Left ventricle myocardium inferior (tissue), 1 donor: ENCODE measurements around the gene FYB2. TPM values are rescaled to one million over a fixed set of nuclear protein-coding genes. Genes with fewer than 3 reads are reported as not detected.

Source experiments
- DNase-seq: peaks from one replicate; pipeline ENCODE4 v3.0.0-alpha.2; 2020
- H3K27ac ChIP-seq: fragments of 200-600 bp; replicated peaks from 2 replicates; pipeline ENCODE4 v1.8.0; 2021
- H3K27me3 ChIP-seq: fragments of 200-600 bp; 2 replicates; pipeline ENCODE4 v1.8.0; 2021; ENCODE audit warnings: low read depth
- H3K36me3 ChIP-seq: fragments of 200-600 bp; 2 replicates; pipeline ENCODE4 v1.8.0; 2021
- H3K4me1 ChIP-seq: fragments of 200-600 bp; 2 replicates; pipeline ENCODE4 v1.8.0; 2021
- H3K4me3 ChIP-seq: fragments of 200-600 bp; 2 replicates; pipeline ENCODE4 v1.8.0; 2021; ENCODE audit warnings: mild to moderate bottlenecking, moderate library complexity
- H3K9me3 ChIP-seq: fragments of 200-600 bp; replicated peaks from 2 replicates; pipeline ENCODE4 v1.8.0; 2021
- intact Hi-C: fragments of 100-400 bp; cut with micrococcal nuclease; formaldehyde crosslinking; loops from one replicate; pipeline ENCODE4 v1.11.0; 2022
- total RNA-seq: library from RNA; stranded (reverse); fragmentation: NEBNext Ultra II Directional; extraction: Animal tissue kit (Norgen Biotek cat#: 25700); gene quantifications from one replicate; pipeline ENCODE4 v1.2.1, GENCODE V29; 2021
- TF ChIP-seq, protein P1 (sequence below): fragments of 200-600 bp; IDR thresholded peaks from 2 replicates; pipeline ENCODE4 v1.8.0; 2021; ENCODE audit warnings: antibody characterized with exemption, mild to moderate bottlenecking, borderline replicate concordance
- donor health status: DM: no; HTN: yes; CAD: no; lungs with severe emphysema.

Gene FYB2
- total RNA-seq, 1 donor from 2014 or later, result 5.7 TPM

DNA sequence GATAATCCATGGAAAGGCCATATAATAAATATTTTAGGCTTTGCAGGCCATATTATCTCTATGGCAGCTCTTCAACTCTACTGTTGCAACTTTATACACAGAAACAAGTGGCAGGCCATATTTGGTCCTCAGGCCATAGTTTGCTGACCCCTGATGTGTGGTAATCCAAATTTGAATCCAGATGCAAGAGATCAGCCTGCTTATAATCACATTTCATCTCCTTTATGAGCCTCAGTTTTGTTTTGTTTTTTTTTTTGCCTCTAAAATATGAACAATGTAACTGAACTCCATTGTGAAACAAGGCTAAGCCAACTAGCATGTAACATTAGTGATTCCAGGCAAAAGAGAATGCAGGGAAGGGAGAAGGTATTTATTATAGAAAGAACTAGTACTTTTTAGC is 92.5 kb downstream of the FYB2 start:
- Histone ChIP-seq H3K27ac (no peak overlapping the region), H3K9me3 (no peaks in the 10 kb centered on the region), H3K27me3 (no peaks in the 10 kb centered on the region), H3K4me1 (no peaks in the 10 kb centered on the region), H3K36me3 (no peaks in the 10 kb centered on the region), H3K4me3 (no peak overlapping the region)
- intact Hi-C loops, result no loop called here
- TF ChIP-seq, protein P1, sequence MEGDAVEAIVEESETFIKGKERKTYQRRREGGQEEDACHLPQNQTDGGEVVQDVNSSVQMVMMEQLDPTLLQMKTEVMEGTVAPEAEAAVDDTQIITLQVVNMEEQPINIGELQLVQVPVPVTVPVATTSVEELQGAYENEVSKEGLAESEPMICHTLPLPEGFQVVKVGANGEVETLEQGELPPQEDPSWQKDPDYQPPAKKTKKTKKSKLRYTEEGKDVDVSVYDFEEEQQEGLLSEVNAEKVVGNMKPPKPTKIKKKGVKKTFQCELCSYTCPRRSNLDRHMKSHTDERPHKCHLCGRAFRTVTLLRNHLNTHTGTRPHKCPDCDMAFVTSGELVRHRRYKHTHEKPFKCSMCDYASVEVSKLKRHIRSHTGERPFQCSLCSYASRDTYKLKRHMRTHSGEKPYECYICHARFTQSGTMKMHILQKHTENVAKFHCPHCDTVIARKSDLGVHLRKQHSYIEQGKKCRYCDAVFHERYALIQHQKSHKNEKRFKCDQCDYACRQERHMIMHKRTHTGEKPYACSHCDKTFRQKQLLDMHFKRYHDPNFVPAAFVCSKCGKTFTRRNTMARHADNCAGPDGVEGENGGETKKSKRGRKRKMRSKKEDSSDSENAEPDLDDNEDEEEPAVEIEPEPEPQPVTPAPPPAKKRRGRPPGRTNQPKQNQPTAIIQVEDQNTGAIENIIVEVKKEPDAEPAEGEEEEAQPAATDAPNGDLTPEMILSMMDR, result no peak
- DNase-seq, result no peak

DNA sequence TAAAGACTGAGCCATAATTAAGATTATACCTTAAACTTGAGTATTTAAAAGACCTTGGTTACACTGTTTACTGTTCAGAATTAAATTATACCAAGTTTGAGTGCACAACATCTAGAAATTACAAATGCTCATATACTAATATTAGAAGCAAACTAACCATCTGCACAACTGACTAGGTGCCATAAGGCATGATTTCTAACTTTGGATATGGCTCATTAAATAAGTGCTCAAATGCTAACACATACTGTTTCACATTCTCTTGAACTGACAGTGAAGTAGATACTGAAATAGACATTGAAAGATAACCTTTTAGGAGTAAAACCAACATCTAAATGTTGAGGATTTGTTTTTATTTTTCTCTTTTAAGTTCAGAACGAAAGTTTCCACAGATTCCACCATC is 100.0 kb downstream of the FYB2 start:
- Histone ChIP-seq H3K4me1 (peaks cover 6% of the 10 kb centered on the region), H3K27ac (no peak overlapping the region), H3K36me3 (no peaks in the 10 kb centered on the region), H3K4me3 (no peak overlapping the region), H3K9me3 (no peaks in the 10 kb centered on the region), H3K27me3 (no peaks in the 10 kb centered on the region)
- intact Hi-C loops, result no loop called here
- TF ChIP-seq, protein P1, result no peak
- DNase-seq, result no peak

GRCh38 chr1:56715156-56715555 is 104.0 kb downstream of the FYB2 start:
- intact Hi-C loops, result no loop called here
- TF ChIP-seq, protein P1, result no peak
- no peak for DNase-seq

GRCh38 chr1:56713112-56713511 is 106.1 kb downstream of the FYB2 start:
- no peak for DNase-seq
- no peaks in the 10 kb centered on the region for H3K36me3 ChIP-seq
- H3K27me3 ChIP-seq, result no peaks in the 10 kb centered on the region
- intact Hi-C loops, result no loop called here
- TF ChIP-seq, protein P1, result no peak
- peaks cover 9% of the 10 kb centered on the region for H3K4me1 ChIP-seq
- no peak overlapping the region for H3K27ac ChIP-seq
- no peaks in the 10 kb centered on the region for H3K9me3 ChIP-seq
- no peak overlapping the region for H3K4me3 ChIP-seq

More at GRCh38 chr1:56715156-56715555, 104.0 kb downstream of the FYB2 start:
- Histone ChIP-seq H3K4me3 (no peak overlapping the region), H3K9me3 (no peaks in the 10 kb centered on the region), H3K4me1 (peaks cover 7% of the 10 kb centered on the region), H3K27ac (no peak overlapping the region), H3K27me3 (no peaks in the 10 kb centered on the region), H3K36me3 (no peaks in the 10 kb centered on the region)

GRCh38 chr1:56712150-56712549 is 107.1 kb downstream of the FYB2 start:
- TF ChIP-seq, protein P1, result no peak
- H3K4me3 ChIP-seq, result no peak overlapping the region
- no peaks in the 10 kb centered on the region for H3K9me3 ChIP-seq
- peaks cover 9% of the 10 kb centered on the region for H3K4me1 ChIP-seq
- no peak overlapping the region for H3K27ac ChIP-seq
- no peaks in the 10 kb centered on the region for H3K27me3 ChIP-seq
- H3K36me3 ChIP-seq, result peaks cover 4% of the 10 kb centered on the region
- intact Hi-C loops, result no loop called here
- no peak for DNase-seq

- DNase-seq, result no peak
- Histone ChIP-seq H3K27ac (no peak overlapping the region), H3K36me3 (peaks cover 14% of the 10 kb centered on the region), H3K4me1 (peaks cover 9% of the 10 kb centered on the region), H3K4me3 (no peak overlapping the region), H3K27me3 (no peaks in the 10 kb centered on the region), H3K9me3 (no peaks in the 10 kb centered on the region)
- intact Hi-C loops, result no loop called here
- TF ChIP-seq, protein P1, result no peak
These were observed 108.6 kb downstream of the FYB2 start for GRCh38 chr1:56710646-56711045.
